ENCODE results near the gene NEUROD1.

NEUROD1 gene

GRCh38 chr2:181649436-181649979 is 30.8 kb downstream of the NEUROD1 start:
- H3K36me3 ChIP-seq (ENCODE audit: control insufficient read depth in 2 of 2, insufficient read depth in 1 of 2, low read length in 2 of 2): no peaks in the 10 kb centered on the region
- no peaks in the 10 kb centered on the region for H3K4me1 ChIP-seq (ENCODE audit: control insufficient read depth, insufficient read depth, low read length)
- POLR2A ChIA-PET: no interaction called here
- no peak overlapping the region for H3K27ac ChIP-seq (ENCODE audit: extremely low read depth, low read depth, low read length)
- CTCF ChIA-PET: no interaction called here
- H3K4me3 ChIP-seq (ENCODE audit: low read depth, low read length): no peak overlapping the region
- no peaks in the 10 kb centered on the region for H3K9me3 ChIP-seq (ENCODE audit: control insufficient read depth, insufficient read depth, low read depth, low read length)
- TF ChIP-seq BCL6B (tag by site-specific recombination; IDR thresholded peaks at IDR 0.05) (no peak), KLF9 (tag by site-specific recombination; IDR thresholded peaks at IDR 0.05; ENCODE audit: low read depth) (no peak), PATZ1 (tag by site-specific recombination; IDR thresholded peaks at IDR 0.05) (no peak), KLF1 (tag by site-specific recombination; IDR thresholded peaks at IDR 0.05) (no peak), ZNF132 (tag by site-specific recombination; IDR thresholded peaks at IDR 0.05; ENCODE audit: borderline replicate concordance) (no peak), ZBTB26 (tag by site-specific recombination; optimal IDR thresholded peaks at IDR 0.05) (no peak), ZNF202 (tag by site-specific recombination; IDR thresholded peaks at IDR 0.05; ENCODE audit: borderline replicate concordance) (no peak), SCRT2 (tag by site-specific recombination; IDR thresholded peaks at IDR 0.05) (peak; percentile 68)

GRCh38 chr2:181648478-181649155 is 31.7 kb downstream of the NEUROD1 start:
- CTCF ChIA-PET: no interaction called here
- no peaks in the 10 kb centered on the region for H3K36me3 ChIP-seq (ENCODE audit: control insufficient read depth in 2 of 2, insufficient read depth in 1 of 2, low read length in 2 of 2)
- POLR2A ChIA-PET: no interaction called here
- H3K27ac ChIP-seq (ENCODE audit: extremely low read depth, low read depth, low read length): no peak overlapping the region
- no peaks in the 10 kb centered on the region for H3K4me1 ChIP-seq (ENCODE audit: control insufficient read depth, insufficient read depth, low read length)
- no peak overlapping the region for H3K4me3 ChIP-seq (ENCODE audit: low read depth, low read length)
- no peaks in the 10 kb centered on the region for H3K9me3 ChIP-seq (ENCODE audit: control insufficient read depth, insufficient read depth, low read depth, low read length)
- TF ChIP-seq ZNF335 (tag by site-specific recombination; conservative IDR thresholded peaks at IDR 0.05): no peak
- TF ChIP-seq SETDB1 (IDR thresholded peaks at IDR 0.05; ENCODE audit: insufficient read length, low read length): peak; percentile 9

GRCh38 chr2:181646415-181646987 is 33.8 kb downstream of the NEUROD1 start:
- Histone ChIP-seq H3K4me1 (ENCODE audit: control insufficient read depth, insufficient read depth, low read length) (no peaks in the 10 kb centered on the region), H3K9me3 (ENCODE audit: control insufficient read depth, insufficient read depth, low read depth, low read length) (no peaks in the 10 kb centered on the region), H3K27ac (ENCODE audit: extremely low read depth, low read depth, low read length) (no peak overlapping the region), H3K36me3 (ENCODE audit: control insufficient read depth in 2 of 2, insufficient read depth in 1 of 2, low read length in 2 of 2) (no peaks in the 10 kb centered on the region), H3K4me3 (ENCODE audit: low read depth, low read length) (no peak overlapping the region)
- POLR2A ChIA-PET: no interaction called here
- no peak for TF ChIP-seq ZNF768 (tag by site-specific recombination; IDR thresholded peaks at IDR 0.05)
- no peak for TF ChIP-seq ZNF302 (tag by site-specific recombination; IDR thresholded peaks at IDR 0.05; ENCODE audit: low read depth)
- no peak for TF ChIP-seq ZNF449 (tag by site-specific recombination; IDR thresholded peaks at IDR 0.05)
- no peak for TF ChIP-seq ZSCAN18 (tag by site-specific recombination; IDR thresholded peaks at IDR 0.05)
- no peak for TF ChIP-seq ZNF335 (tag by site-specific recombination; conservative IDR thresholded peaks at IDR 0.05)
- CTCF ChIA-PET: interaction anchor here (0.6 kb wide), 1 partner anchor 35 kb away, joined by 3 read pairs; no protein-coding TSS in a partner anchor
